Vagina (tissue), 2 donors: ENCODE results near the gene PC.

Source experiments
- CTCF ChIP-seq, 3 experiments: fragments of 450-650 bp in 2 of 3; fragments of 200-600 bp in 1 of 3; sonication (generic) in 1 of 3; IDR thresholded peaks; one replicate each; pipeline ENCODE4 v1.5.1; 2017 to 2019; ENCODE audit warnings: antibody characterized with exemption in 3 of 3, mild to moderate bottlenecking in 2 of 3, moderate library complexity in 2 of 3
- POLR2AphosphoS5 ChIP-seq, 2 donors: sonication (generic); formaldehyde crosslinking; IDR thresholded peaks; one replicate each; pipeline ENCODE4 v1.9.0; 2017; ENCODE audit warnings: antibody characterized with exemption in 2 of 2, mild to moderate bottlenecking in 2 of 2, low read depth in 1 of 2; ENCODE audit not compliant: insufficient read depth in 1 of 2

- TF ChIP-seq POLR2AphosphoS5 (IDR thresholded peaks at IDR 0.05; ENCODE audit: insufficient read depth in 1 of 2, low read depth in 1 of 2), result no peak
- TF ChIP-seq CTCF (IDR thresholded peaks at IDR 0.05), result no peak
These were observed 114.2 kb downstream of the PC start for GRCh38 chr11:66843776-66844495.
